GM12865 (cell line): Measurements from ENCODE around the gene TMEM120B.
"Not testable (repeated sequence)": the region's sequence is repeated elsewhere in the genome, so short reads cannot be mapped to it uniquely, and the experiment has no call there.

Experiments
- DNase-seq: peaks from one replicate; pipeline ENCODE4 v3.0.0; 2010; ENCODE audit warnings: low read depth
- H3K4me3 ChIP-seq: 2 replicates; pipeline ENCODE4 v1.5.1; 2011; ENCODE audit warnings: mild to moderate bottlenecking, low read depth, low read length, control low read depth
- TF ChIP-seq, protein P1 (sequence below): IDR thresholded peaks from 2 replicates; pipeline ENCODE4 v1.5.1; 2011; ENCODE audit warnings: low read length, control low read depth, low read depth, inconsistent platforms; ENCODE audit not compliant: insufficient read depth; ENCODE audit errors: missing control alignments

The TMEM120B gene

DNA sequence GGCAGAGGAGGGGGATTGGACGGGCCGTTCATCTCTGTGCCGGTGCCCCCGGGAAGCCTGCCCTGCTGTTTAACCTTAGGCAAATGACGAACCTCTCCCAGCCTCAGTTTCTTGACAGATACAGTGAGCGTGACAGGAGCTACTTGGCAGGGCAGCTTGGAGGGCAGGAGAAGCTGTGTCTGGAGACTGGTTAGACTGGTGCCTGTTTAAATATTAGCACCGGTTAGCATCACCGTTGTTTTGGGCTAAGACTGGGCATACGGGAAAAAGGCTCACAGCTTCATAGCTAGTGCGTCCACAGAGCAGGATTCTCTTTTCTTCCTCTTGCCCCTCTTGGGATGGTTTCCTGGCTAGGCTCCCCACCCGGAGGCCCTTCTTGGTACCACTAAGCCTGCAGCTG, 42.3 kb downstream of the TMEM120B start:
- TF ChIP-seq, protein P1, sequence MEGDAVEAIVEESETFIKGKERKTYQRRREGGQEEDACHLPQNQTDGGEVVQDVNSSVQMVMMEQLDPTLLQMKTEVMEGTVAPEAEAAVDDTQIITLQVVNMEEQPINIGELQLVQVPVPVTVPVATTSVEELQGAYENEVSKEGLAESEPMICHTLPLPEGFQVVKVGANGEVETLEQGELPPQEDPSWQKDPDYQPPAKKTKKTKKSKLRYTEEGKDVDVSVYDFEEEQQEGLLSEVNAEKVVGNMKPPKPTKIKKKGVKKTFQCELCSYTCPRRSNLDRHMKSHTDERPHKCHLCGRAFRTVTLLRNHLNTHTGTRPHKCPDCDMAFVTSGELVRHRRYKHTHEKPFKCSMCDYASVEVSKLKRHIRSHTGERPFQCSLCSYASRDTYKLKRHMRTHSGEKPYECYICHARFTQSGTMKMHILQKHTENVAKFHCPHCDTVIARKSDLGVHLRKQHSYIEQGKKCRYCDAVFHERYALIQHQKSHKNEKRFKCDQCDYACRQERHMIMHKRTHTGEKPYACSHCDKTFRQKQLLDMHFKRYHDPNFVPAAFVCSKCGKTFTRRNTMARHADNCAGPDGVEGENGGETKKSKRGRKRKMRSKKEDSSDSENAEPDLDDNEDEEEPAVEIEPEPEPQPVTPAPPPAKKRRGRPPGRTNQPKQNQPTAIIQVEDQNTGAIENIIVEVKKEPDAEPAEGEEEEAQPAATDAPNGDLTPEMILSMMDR = no peak
- DNase-seq = no peak
- H3K4me3 ChIP-seq = no peak overlapping the region

- no peak overlapping the region for H3K4me3 ChIP-seq
- TF ChIP-seq, protein P1 = no peak
- DNase-seq = no peak
Measured at GRCh38 chr12:121755591-121755990, 43.0 kb downstream of the TMEM120B start.

DNA sequence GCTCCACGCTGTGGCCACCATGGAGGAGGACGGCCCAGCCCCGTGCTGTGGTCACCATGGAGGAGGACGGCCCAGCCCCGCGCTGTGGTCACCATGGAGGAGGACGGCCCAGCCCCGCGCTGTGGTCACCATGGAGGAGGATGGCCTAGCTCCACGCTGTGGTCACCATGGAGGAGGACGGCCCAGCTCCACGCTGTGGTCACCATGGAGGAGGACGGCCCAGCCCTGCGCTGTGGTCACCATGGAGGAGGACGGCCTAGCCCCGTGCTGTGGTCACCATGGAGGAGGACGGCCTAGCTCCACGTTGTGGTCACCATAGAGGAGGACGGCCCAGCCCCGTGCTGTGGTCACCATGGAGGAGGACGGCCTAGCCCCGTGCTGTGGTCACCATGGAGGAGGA, 46.0 kb downstream of the TMEM120B start:
- not testable (repeated sequence) for H3K4me3 ChIP-seq, DNase-seq

- TF ChIP-seq, protein P1 = no peak
- H3K4me3 ChIP-seq = no peak overlapping the region
- no peak for DNase-seq
Measured at GRCh38 chr12:121762269-121762668, 49.7 kb downstream of the TMEM120B start.

- no peak overlapping the region for H3K4me3 ChIP-seq
- TF ChIP-seq, protein P1 = no peak
- no peak for DNase-seq
Measured at GRCh38 chr12:121764808-121765207, 52.3 kb downstream of the TMEM120B start.

- TF ChIP-seq, protein P1 = no peak
- no peak for DNase-seq
Measured at GRCh38 chr12:121765573-121765972, 53.0 kb downstream of the TMEM120B start.

DNA sequence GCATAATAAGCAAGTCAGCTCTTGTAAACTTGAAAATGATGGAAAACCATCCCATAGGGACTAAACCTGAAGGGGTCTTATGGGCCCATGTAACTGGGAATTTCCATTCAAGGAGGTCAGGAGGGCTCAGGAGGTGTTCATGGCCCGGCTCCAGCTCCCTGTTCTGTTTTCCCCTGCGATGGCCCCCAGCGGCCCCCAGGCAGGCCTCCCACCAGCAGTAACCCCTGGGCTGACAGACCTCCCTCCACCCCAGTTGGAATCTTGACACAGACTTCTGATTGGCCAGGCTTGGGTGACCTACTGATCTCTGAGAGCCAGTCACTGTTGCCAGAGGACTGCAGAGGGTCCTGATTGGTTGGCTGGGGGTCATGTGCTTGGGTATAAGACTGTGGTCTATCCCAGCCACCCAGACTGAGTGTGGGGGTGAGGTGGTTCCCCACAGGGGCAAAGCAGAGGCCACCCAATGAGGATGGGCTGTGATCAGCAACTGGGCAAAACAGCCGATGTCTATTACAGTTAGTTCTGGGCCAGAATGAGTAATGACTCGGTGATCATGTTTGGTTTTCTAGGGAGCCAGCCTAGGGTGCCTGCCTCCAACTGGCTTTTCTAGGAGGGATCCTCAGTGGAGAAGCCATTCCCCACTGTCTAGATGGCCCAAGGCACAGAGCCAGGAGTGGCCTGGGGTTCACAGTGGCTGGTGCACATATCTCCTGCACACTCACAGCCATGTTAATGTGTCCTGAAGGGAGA, 53.9 kb downstream of the TMEM120B start:
- H3K4me3 ChIP-seq = no peak overlapping the region
- TF ChIP-seq, protein P1 = no peak
- DNase-seq = no peak

More at GRCh38 chr12:121765573-121765972, 53.0 kb downstream of the TMEM120B start:
- no peak overlapping the region for H3K4me3 ChIP-seq
